SK-N-SH (cell line): ENCODE measurements around the gene OCEL1.

Experiments
- CHD2 ChIP-seq: fragments of 150-350 bp; IDR thresholded peaks from 2 replicates; pipeline ENCODE4 v1.6.1; 2018; ENCODE audit warnings: low read length; ENCODE audit not compliant: partially characterized antibody
- CTCF ChIP-seq: fragments of 200-600 bp; sonication (generic); IDR thresholded peaks from 2 replicates; pipeline ENCODE4 v1.6.1; 2017; ENCODE audit warnings: antibody characterized with exemption, mild to moderate bottlenecking, moderate library complexity
- EZH2phosphoT487 ChIP-seq: fragments of 200-600 bp; sonication (generic); IDR thresholded peaks from 2 replicates; pipeline ENCODE4 v1.6.1; 2017; ENCODE audit warnings: low read depth, mixed run types, mild to moderate bottlenecking, antibody characterized with exemption, moderate library complexity, borderline replicate concordance
- FOXM1 ChIP-seq: IDR thresholded peaks from 2 replicates; pipeline ENCODE4 v1.4.0; 2012; ENCODE audit warnings: low read depth, mild to moderate bottlenecking
- GABPA ChIP-seq: IDR thresholded peaks from 2 replicates; pipeline ENCODE4 v1.4.0; 2012; ENCODE audit warnings: low read depth, mild to moderate bottlenecking
- MAX ChIP-seq: IDR thresholded peaks from 2 replicates; pipeline ENCODE4 v1.4.0; 2012; ENCODE audit warnings: low read depth
- POLR2AphosphoS5 ChIP-seq: IDR thresholded peaks from 2 replicates; pipeline ENCODE4 v1.6.1; 2012; ENCODE audit warnings: low read depth, low read length
- REST ChIP-seq: IDR thresholded peaks from 2 replicates; pipeline ENCODE4 v1.6.1; 2012; ENCODE audit warnings: mild to moderate bottlenecking, low read depth, low read length, moderate library complexity
- SMC3 ChIP-seq: IDR thresholded peaks from 2 replicates; pipeline ENCODE4 v1.6.1; 2012; ENCODE audit warnings: low read depth, low read length, improper control_type of control experiment
- TAF1 ChIP-seq: IDR thresholded peaks from 2 replicates; pipeline ENCODE4 v1.6.1; 2012; ENCODE audit warnings: low read depth, mild to moderate bottlenecking, low read length, moderate library complexity, borderline replicate concordance
- TCF12 ChIP-seq: IDR thresholded peaks from 2 replicates; pipeline ENCODE4 v1.4.0; 2012
- USF1 ChIP-seq: IDR thresholded peaks from 2 replicates; pipeline ENCODE4 v1.4.0; 2012; ENCODE audit warnings: low read depth, borderline replicate concordance
- YY1 ChIP-seq: IDR thresholded peaks from 2 replicates; pipeline ENCODE4 v1.4.0; 2012; ENCODE audit warnings: low read depth, mild to moderate bottlenecking

GRCh38 chr19:17260842-17261325 is 34.9 kb downstream of the OCEL1 start:
- peak; percentile 71 for TF ChIP-seq CTCF
- TF ChIP-seq TAF1 = no peak
- TF ChIP-seq TCF12 = no peak
- no peak for TF ChIP-seq CHD2
- TF ChIP-seq SMC3 = peak; percentile 47; the same call in 1 of the 2 replicates
- TF ChIP-seq REST = no peak
- no peak for TF ChIP-seq FOXM1
- no peak for TF ChIP-seq POLR2AphosphoS5
- no peak for TF ChIP-seq MAX
- TF ChIP-seq GABPA = no peak
- TF ChIP-seq EZH2phosphoT487 = no peak
- TF ChIP-seq YY1 = no peak
- no peak for TF ChIP-seq USF1
